GM12892 (cell line): ENCODE data around the gene NPAS3.

Source experiments
- POLR2A ChIP-seq: IDR thresholded peaks from 2 replicates; pipeline ENCODE4 v1.6.1; 2011; ENCODE audit warnings: low read depth, low read length, control low read depth
- POLR2AphosphoS5 ChIP-seq: IDR thresholded peaks from 2 replicates; pipeline ENCODE4 v1.6.1; 2011; ENCODE audit warnings: low read depth, low read length, control low read depth
- TAF1 ChIP-seq: IDR thresholded peaks from 2 replicates; pipeline ENCODE4 v1.6.1; 2011; ENCODE audit warnings: low read depth, mild to moderate bottlenecking, control low read depth, low read length, borderline replicate concordance

GRCh38 chr14:33650430-33650829, 711.8 kb downstream of the NPAS3 start:
- no peak for TF ChIP-seq POLR2A
- TF ChIP-seq TAF1, result no peak
- no peak for TF ChIP-seq POLR2AphosphoS5
